ENCODE data around the gene MBD3L2B. TPM values are rescaled to one million over a fixed set of nuclear protein-coding genes. Genes with fewer than 3 reads are reported as not detected.
"Not testable (repeated sequence)": the region's sequence is repeated elsewhere in the genome, so short reads cannot be mapped to it uniquely, and the experiment has no call there.

The MBD3L2B gene
- total RNA-seq (not detected), polyA plus RNA-seq (not detected)
- long read RNA-seq, donor 1: 0 reads
- long read RNA-seq, donor 2: 0 reads

GRCh38 chr19:7021331-7021730 is at the start of gene MBD3L2B:
MBD3L2B (minus strand) TSS chr19:7021431; CDS start chr19:7021397, 34 bp downstream.
- no CpG with 5 or more reads among the region's 6 CpGs for WGBS, 3 donors
- H3K27ac ChIP-seq; H3K27me3 ChIP-seq (ENCODE audit: insufficient read depth in 3 of 3, low read length in 2 of 3); H3K9me3 ChIP-seq; ATAC-seq; DNase-seq; intact Hi-C loops (cut with DNase I); H3K4me3 ChIP-seq; H3K36me3 ChIP-seq (ENCODE audit: insufficient read depth in 1 of 2, low read depth in 1 of 2); H3K4me1 ChIP-seq: not testable (repeated sequence)

- no peak for TF ChIP-seq CTCF (IDR thresholded peaks at IDR 0.05)
- Histone ChIP-seq H3K4me1 (peaks cover 7% of the 10 kb centered on the region), H3K27ac (peak overlapping the region; percentile 90), H3K4me3 (peak overlapping the region; percentile 100), H3K36me3 (ENCODE audit: insufficient read depth in 1 of 2, low read depth in 1 of 2) (peaks cover 10 to 44% of the 10 kb centered on the region in 2 donors), H3K27me3 (ENCODE audit: insufficient read depth in 3 of 3, low read length in 2 of 3) (no peaks in the 10 kb centered on the region), H3K9me3 (no peaks in the 10 kb centered on the region)
- ATAC-seq (peak in 1 of 4 donors; percentile 21), DNase-seq (no peak)
- intact Hi-C loops (cut with DNase I): loop anchor here (10.0 kb wide), 1 partner anchor 1765 kb away; the partner anchor contains the start of genes MBD3L1 (in 2 of the 2) and ZNF558 (in 2 of the 2)
- WGBS, 3 donors: 0 to 1% (median 1%) methylated on average over 12 of the region's 12 CpGs
Measured at GRCh38 chr19:7069904-7070226, 48.6 kb upstream of the MBD3L2B start.

- peak within 1 kb of the TSS; percentile 90 for H3K27ac ChIP-seq
- H3K4me1 ChIP-seq: peaks cover 7% of the 10 kb centered on the region
- no peaks in the 10 kb centered on the region for H3K9me3 ChIP-seq
- TF ChIP-seq CTCF (IDR thresholded peaks at IDR 0.05): no peak
- 0 to 1% (median 1%) methylated on average over 50 to 56 of the region's 56 CpGs for WGBS, 3 donors
- peak; percentile 100 for ATAC-seq
- DNase-seq: peak; percentile 99
- intact Hi-C loops (cut with DNase I): loop anchor here in 1 of 2 donors (10.0 kb wide), 1 partner anchor 1766 kb away; the partner anchor contains the start of genes MBD3L1 and ZNF558
- H3K36me3 ChIP-seq (ENCODE audit: insufficient read depth in 1 of 2, low read depth in 1 of 2): peaks cover 10 to 39% of the 10 kb centered on the region in 2 donors
- peak within 1 kb of the TSS; percentile 100 for H3K4me3 ChIP-seq
- no peaks in the 10 kb centered on the region for H3K27me3 ChIP-seq (ENCODE audit: insufficient read depth in 3 of 3, low read length in 2 of 3)
Measured at GRCh38 chr19:7069042-7069903, 48.0 kb upstream of the MBD3L2B start, which contains the start of gene ZNF557. ZNF557 (plus strand) TSS chr19:7069703; CDS start chr19:7075075, 5,372 bp downstream.

GRCh38 chr19:7068599-7068998 is 47.4 kb upstream of the MBD3L2B start:
- ATAC-seq (no peak), DNase-seq (no peak)
- intact Hi-C loops (cut with DNase I): loop anchor here in 1 of 2 donors (10.0 kb wide), 1 partner anchor 1766 kb away; the partner anchor contains the start of genes MBD3L1 and ZNF558
- Histone ChIP-seq H3K9me3 (no peaks in the 10 kb centered on the region), H3K4me1 (peaks cover 7% of the 10 kb centered on the region), H3K4me3 (peak overlapping the region; percentile 100), H3K27ac (no peak overlapping the region), H3K36me3 (ENCODE audit: insufficient read depth in 1 of 2, low read depth in 1 of 2) (peaks cover 10 to 32% of the 10 kb centered on the region in 2 donors), H3K27me3 (ENCODE audit: insufficient read depth in 3 of 3, low read length in 2 of 3) (peaks cover 0 to 1% (median 0%) of the 10 kb centered on the region in 3 donors)
- 82 to 90% (median 84%) methylated on average over 6 of the region's 6 CpGs for WGBS, 3 donors
- no peak for TF ChIP-seq CTCF (IDR thresholded peaks at IDR 0.05)

GRCh38 chr19:7067716-7068115 is 46.5 kb upstream of the MBD3L2B start:
- WGBS, 3 donors: 73 to 79% (median 76%) methylated on average over 2 of the region's 2 CpGs
- DNase-seq (no peak), ATAC-seq (no peak)
- peaks cover 0 to 1% (median 0%) of the 10 kb centered on the region in 3 donors for H3K27me3 ChIP-seq (ENCODE audit: insufficient read depth in 3 of 3, low read length in 2 of 3)
- no peaks in the 10 kb centered on the region for H3K9me3 ChIP-seq
- peaks cover 7% of the 10 kb centered on the region for H3K4me1 ChIP-seq
- no peak overlapping the region for H3K4me3 ChIP-seq
- peaks cover 9 to 24% of the 10 kb centered on the region in 2 donors for H3K36me3 ChIP-seq (ENCODE audit: insufficient read depth in 1 of 2, low read depth in 1 of 2)
- intact Hi-C loops (cut with DNase I): loop anchor here in 1 of 2 donors (10.0 kb wide), 1 partner anchor 1767 kb away; the partner anchor contains the start of genes MBD3L1 and ZNF558
- no peak overlapping the region for H3K27ac ChIP-seq
- no peak for TF ChIP-seq CTCF (IDR thresholded peaks at IDR 0.05)

- DNase-seq; ATAC-seq; H3K9me3 ChIP-seq; H3K4me1 ChIP-seq; H3K27ac ChIP-seq; H3K27me3 ChIP-seq (ENCODE audit: insufficient read depth in 3 of 3, low read length in 2 of 3); H3K4me3 ChIP-seq: not testable (repeated sequence)
- peaks cover 5 to 18% of the 10 kb centered on the region in 2 donors for H3K36me3 ChIP-seq (ENCODE audit: insufficient read depth in 1 of 2, low read depth in 1 of 2)
- WGBS, 3 donors: 34 to 43% (median 42%) methylated on average over 13 of the region's 13 CpGs
- intact Hi-C loops (cut with DNase I): loop anchor here in 1 of 2 donors (10.0 kb wide), 1 partner anchor 1768 kb away; the partner anchor contains the start of genes MBD3L1 and ZNF558
Measured at GRCh38 chr19:7067122-7067521, 45.9 kb upstream of the MBD3L2B start.
